A549 (cell line): ENCODE data around the gene KDF1.

Source experiments
- HMGXB4 ChIP-seq: fragments of 250-450 bp; sonication (Bioruptor Pico); IDR thresholded peaks from 2 replicates; pipeline ENCODE4 v1.5.0; 2021; ENCODE audit warnings: mild to moderate bottlenecking, moderate library complexity, borderline replicate concordance
- NR3C1 ChIP-seq: fragments of >200 bp; sonication (Bioruptor Twin); formaldehyde crosslinking; IDR thresholded peaks from 3 replicates; pipeline ENCODE4 v1.6.1; 2017
- POLR2A ChIP-seq: IDR thresholded peaks from 2 replicates; pipeline ENCODE4 v1.6.1; 2012; ENCODE audit warnings: mild to moderate bottlenecking, low read length
- SMC3 ChIP-seq: fragments of >200 bp; sonication (Bioruptor Twin); formaldehyde crosslinking; IDR thresholded peaks from 3 replicates; pipeline ENCODE4 v1.6.1; 2018; ENCODE audit warnings: inconsistent platforms
- TF ChIP-seq, protein P1 (sequence below): fragments of >200 bp; sonication (Bioruptor Twin); formaldehyde crosslinking; IDR thresholded peaks from 3 replicates; pipeline ENCODE4 v1.5.1; 2016

- TF ChIP-seq POLR2A (no peak), SMC3 (no peak), NR3C1 (no peak), HMGXB4 (CRISPR knock-in tag) (no peak)
- TF ChIP-seq, protein P1, sequence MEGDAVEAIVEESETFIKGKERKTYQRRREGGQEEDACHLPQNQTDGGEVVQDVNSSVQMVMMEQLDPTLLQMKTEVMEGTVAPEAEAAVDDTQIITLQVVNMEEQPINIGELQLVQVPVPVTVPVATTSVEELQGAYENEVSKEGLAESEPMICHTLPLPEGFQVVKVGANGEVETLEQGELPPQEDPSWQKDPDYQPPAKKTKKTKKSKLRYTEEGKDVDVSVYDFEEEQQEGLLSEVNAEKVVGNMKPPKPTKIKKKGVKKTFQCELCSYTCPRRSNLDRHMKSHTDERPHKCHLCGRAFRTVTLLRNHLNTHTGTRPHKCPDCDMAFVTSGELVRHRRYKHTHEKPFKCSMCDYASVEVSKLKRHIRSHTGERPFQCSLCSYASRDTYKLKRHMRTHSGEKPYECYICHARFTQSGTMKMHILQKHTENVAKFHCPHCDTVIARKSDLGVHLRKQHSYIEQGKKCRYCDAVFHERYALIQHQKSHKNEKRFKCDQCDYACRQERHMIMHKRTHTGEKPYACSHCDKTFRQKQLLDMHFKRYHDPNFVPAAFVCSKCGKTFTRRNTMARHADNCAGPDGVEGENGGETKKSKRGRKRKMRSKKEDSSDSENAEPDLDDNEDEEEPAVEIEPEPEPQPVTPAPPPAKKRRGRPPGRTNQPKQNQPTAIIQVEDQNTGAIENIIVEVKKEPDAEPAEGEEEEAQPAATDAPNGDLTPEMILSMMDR = no peak
These were observed 9.1 kb downstream of the KDF1 start for GRCh38 chr1:26951216-26951615.
